NOMO-1 (cell line): ENCODE data around the gene TEX53.

ENCODE experiments used
- DNase-seq, 2 experiments: peaks; one replicate each; lab custom pipeline; 2025; ENCODE audit not compliant: unreplicated experiment in 2 of 2; lab: John Stamatoyannopoulos, UW

The TEX53 gene

GRCh38 chr9:114643001-114643400 lies 14.6 kb downstream of the TEX53 start:
- no peak for DNase-seq

GRCh38 chr9:114641967-114642366 lies 15.6 kb downstream of the TEX53 start:
- DNase-seq, result peak; percentile 77 to 79

- no peak for DNase-seq
Measured at GRCh38 chr9:114638404-114638803, 19.2 kb downstream of the TEX53 start.

- no peak for DNase-seq
Measured at GRCh38 chr9:114634387-114634786, 23.2 kb downstream of the TEX53 start.

- DNase-seq, result no peak
Measured at GRCh38 chr9:114633438-114634089, 24.0 kb downstream of the TEX53 start.

GRCh38 chr9:114631166-114631565 lies 26.4 kb downstream of the TEX53 start:
- DNase-seq, result no peak

- DNase-seq, result no peak
Measured at GRCh38 chr9:114629563-114630090, 28.0 kb downstream of the TEX53 start.

- no peak for DNase-seq
Measured at GRCh38 chr9:114627553-114627952, 30.1 kb downstream of the TEX53 start.

- DNase-seq, result no peak
Measured at GRCh38 chr9:114626415-114627020, 31.1 kb downstream of the TEX53 start.

- no peak for DNase-seq
Measured at GRCh38 chr9:114624677-114625076, 32.9 kb downstream of the TEX53 start.

GRCh38 chr9:114621975-114622609 lies 35.5 kb downstream of the TEX53 start:
- no peak for DNase-seq

- no peak for DNase-seq
Measured at GRCh38 chr9:114621561-114621960, 36.0 kb downstream of the TEX53 start.

- peak in 1 of 2 experiments; percentile 35 for DNase-seq
Measured at GRCh38 chr9:114619191-114619761, 38.3 kb downstream of the TEX53 start.

GRCh38 chr9:114616684-114617520 lies 40.7 kb downstream of the TEX53 start:
- peak; percentile 67 to 73 for DNase-seq

- DNase-seq, result no peak
Measured at GRCh38 chr9:114614373-114614772, 43.2 kb downstream of the TEX53 start.

GRCh38 chr9:114613919-114614318 lies 43.7 kb downstream of the TEX53 start:
- no peak for DNase-seq

- DNase-seq, result peak in 1 of 2 experiments; percentile 3
Measured at GRCh38 chr9:114613087-114613486, 44.5 kb downstream of the TEX53 start.

GRCh38 chr9:114612272-114612923 lies 45.2 kb downstream of the TEX53 start:
- no peak for DNase-seq

GRCh38 chr9:114611516-114612271 lies 45.9 kb downstream of the TEX53 start:
- peak; percentile 72 for DNase-seq

- no peak for DNase-seq
Measured at GRCh38 chr9:114608525-114608796, 49.1 kb downstream of the TEX53 start.
